GM08714 (cell line): ENCODE results near the gene WDFY2.
"Not testable (repeated sequence)": the region's sequence is repeated elsewhere in the genome, so short reads cannot be mapped to it uniquely, and the experiment has no call there.

Experiments used
- H3K4me3 ChIP-seq: fragments of 200-500 bp; sonication (Bioruptor generic); 2 replicates; pipeline ENCODE4 v1.5.1; 2014; ENCODE audit warnings: mild to moderate bottlenecking, low read length, inconsistent platforms
- ZNF274 ChIP-seq: IDR thresholded peaks from 2 replicates; pipeline ENCODE4 v1.6.1; 2012; ENCODE audit warnings: mild to moderate bottlenecking, low read depth, low read length

Gene WDFY2

GRCh38 chr13:51645761-51646670 is 61.8 kb downstream of the WDFY2 start:
- H3K4me3 ChIP-seq, result no peak overlapping the region
- no peak for TF ChIP-seq ZNF274

- no peak for TF ChIP-seq ZNF274
- no peak overlapping the region for H3K4me3 ChIP-seq
Measured at GRCh38 chr13:51647067-51647466, 62.8 kb downstream of the WDFY2 start.

GRCh38 chr13:51652193-51652592 is 67.9 kb downstream of the WDFY2 start:
- not testable (repeated sequence) for H3K4me3 ChIP-seq

- H3K4me3 ChIP-seq, result no peak overlapping the region
- TF ChIP-seq ZNF274, result no peak
Measured at GRCh38 chr13:51659276-51660127, 75.2 kb downstream of the WDFY2 start.

GRCh38 chr13:51660813-51661212 is 76.6 kb downstream of the WDFY2 start:
- TF ChIP-seq ZNF274, result no peak

GRCh38 chr13:51663973-51664957 is 80.0 kb downstream of the WDFY2 start:
- H3K4me3 ChIP-seq, result no peak overlapping the region
- TF ChIP-seq ZNF274, result no peak

More at GRCh38 chr13:51660813-51661212, 76.6 kb downstream of the WDFY2 start:
- no peak overlapping the region for H3K4me3 ChIP-seq

GRCh38 chr13:51665456-51665855 is 81.2 kb downstream of the WDFY2 start:
- H3K4me3 ChIP-seq, result no peak overlapping the region
- TF ChIP-seq ZNF274, result no peak

- H3K4me3 ChIP-seq, result no peak overlapping the region
- no peak for TF ChIP-seq ZNF274
Measured at GRCh38 chr13:51666374-51666773, 82.1 kb downstream of the WDFY2 start.

- no peak overlapping the region for H3K4me3 ChIP-seq
- TF ChIP-seq ZNF274, result no peak
Measured at GRCh38 chr13:51666839-51667238, 82.6 kb downstream of the WDFY2 start.

GRCh38 chr13:51668580-51669195 is 84.4 kb downstream of the WDFY2 start:
- H3K4me3 ChIP-seq, result no peak overlapping the region
- TF ChIP-seq ZNF274, result no peak

GRCh38 chr13:51673165-51673564 is 88.9 kb downstream of the WDFY2 start:
- H3K4me3 ChIP-seq, result no peak overlapping the region
- no peak for TF ChIP-seq ZNF274

GRCh38 chr13:51674276-51674675 is 90.0 kb downstream of the WDFY2 start:
- no peak overlapping the region for H3K4me3 ChIP-seq
- TF ChIP-seq ZNF274, result no peak

GRCh38 chr13:51675385-51675784 is 91.1 kb downstream of the WDFY2 start:
- no peak for TF ChIP-seq ZNF274
- H3K4me3 ChIP-seq, result no peak overlapping the region
